Epithelial cell of esophagus (primary cell): ENCODE measurements around the gene DHRS3.

Source experiments
- DNase-seq: peaks from one replicate; pipeline ENCODE4 v3.0.0; 2010; ENCODE audit warnings: low read depth
- H3K4me3 ChIP-seq: 2 replicates; pipeline ENCODE4 v1.5.1; 2011; ENCODE audit warnings: mild to moderate bottlenecking, low read length, control low read depth
- CTCF ChIP-seq: IDR thresholded peaks from 2 replicates; pipeline ENCODE4 v1.5.1; 2011; ENCODE audit warnings: low read depth, mild to moderate bottlenecking, low read length, control low read depth, inconsistent platforms; ENCODE audit not compliant: insufficient read depth; ENCODE audit errors: missing control alignments

Gene DHRS3

DNA sequence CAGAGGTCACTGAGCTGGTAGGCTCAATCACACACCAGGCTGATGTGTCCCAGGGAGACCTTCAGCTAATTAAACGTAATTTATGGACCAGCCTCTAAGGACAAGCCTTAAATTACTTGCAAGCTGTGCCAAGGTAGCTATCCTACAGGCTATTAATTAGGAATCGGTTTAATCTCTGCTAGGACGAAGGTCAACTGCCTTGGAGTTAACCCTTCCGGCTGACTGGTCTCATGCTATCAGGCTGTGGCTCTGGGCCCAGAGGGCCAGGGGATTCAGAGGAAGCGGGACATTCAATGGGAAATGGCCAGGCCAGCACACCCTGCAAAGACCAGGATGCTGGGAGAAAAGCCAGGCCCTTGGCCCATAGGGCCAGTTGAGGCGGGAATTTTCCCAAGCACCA lies 19.0 kb downstream of the DHRS3 start:
- DNase-seq = no peak
- no peak for TF ChIP-seq CTCF

GRCh38 chr1:12597792-12598191 lies 20.2 kb downstream of the DHRS3 start:
- no peak overlapping the region for H3K4me3 ChIP-seq
- no peak for TF ChIP-seq CTCF
- DNase-seq = no peak

More for the DNA sequence above, 19.0 kb downstream of the DHRS3 start:
- H3K4me3 ChIP-seq = no peak overlapping the region

- H3K4me3 ChIP-seq = no peak overlapping the region
- DNase-seq = peak; percentile 57
- TF ChIP-seq CTCF = no peak
Observed at GRCh38 chr1:12596007-12596821, 21.8 kb downstream of the DHRS3 start.

DNA sequence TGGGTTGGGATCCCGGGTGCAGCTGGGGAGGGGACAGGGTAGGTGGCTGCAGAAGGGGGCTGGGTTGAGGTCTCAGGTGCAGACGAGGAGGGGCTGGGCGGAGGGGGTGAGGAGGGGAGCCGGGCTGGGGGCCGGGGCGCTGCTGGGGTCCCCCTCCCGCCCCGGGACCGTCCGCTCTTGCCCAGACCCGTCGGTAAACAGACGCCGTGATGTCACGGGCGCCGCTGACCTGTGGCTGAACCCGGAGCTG lies 22.3 kb downstream of the DHRS3 start:
- no peak for TF ChIP-seq CTCF
- H3K4me3 ChIP-seq = no peak overlapping the region
- DNase-seq = no peak

- no peak for TF ChIP-seq CTCF
- DNase-seq = no peak
Observed at GRCh38 chr1:12594966-12595756, 22.8 kb downstream of the DHRS3 start.

DNA sequence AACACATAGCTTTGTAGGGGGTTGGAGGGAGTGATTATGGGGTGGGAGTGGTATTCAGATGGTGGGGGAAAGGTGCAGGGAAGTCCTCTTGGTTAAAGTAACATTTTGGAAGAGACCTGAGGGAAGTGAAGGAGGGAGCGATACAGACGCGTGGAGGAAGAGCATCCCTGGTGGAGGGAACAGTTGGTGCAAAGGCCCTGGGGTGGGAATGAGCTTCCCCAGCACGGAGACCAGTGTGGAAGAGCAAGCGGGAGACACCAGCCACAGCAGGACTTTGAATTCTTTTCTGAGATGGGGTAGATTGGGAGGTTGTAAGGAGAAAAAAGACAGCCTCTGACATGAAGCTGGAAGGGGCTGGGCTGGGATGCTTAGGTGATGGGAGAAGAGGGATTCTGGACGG lies 23.5 kb downstream of the DHRS3 start:
- TF ChIP-seq CTCF = no peak
- H3K4me3 ChIP-seq = no peak overlapping the region
- DNase-seq = no peak

More at GRCh38 chr1:12594966-12595756, 22.8 kb downstream of the DHRS3 start:
- no peak overlapping the region for H3K4me3 ChIP-seq
